SU-DHL-6 (cell line): ENCODE data around the gene RPL34.

Experiments
- EZH2phosphoT487 ChIP-seq: fragments of 200-600 bp; sonication (generic), shearing (Covaris generic); conservative IDR thresholded peaks from 2 replicates; pipeline ENCODE4 v1.6.1; 2018; ENCODE audit warnings: mild to moderate bottlenecking, antibody characterized with exemption, low read length, moderate library complexity, mixed read lengths
- TF ChIP-seq, protein P1 (sequence below): fragments of 200-600 bp; sonication (generic); IDR thresholded peaks from one replicate; pipeline ENCODE4 v1.5.1; 2017; ENCODE audit warnings: antibody characterized with exemption, mild to moderate bottlenecking, low read length, moderate library complexity; ENCODE audit not compliant: insufficient read depth, poor library complexity, severe bottlenecking

GRCh38 chr4:108589961-108590360 is 30.4 kb upstream of the RPL34 start:
- TF ChIP-seq, protein P1, sequence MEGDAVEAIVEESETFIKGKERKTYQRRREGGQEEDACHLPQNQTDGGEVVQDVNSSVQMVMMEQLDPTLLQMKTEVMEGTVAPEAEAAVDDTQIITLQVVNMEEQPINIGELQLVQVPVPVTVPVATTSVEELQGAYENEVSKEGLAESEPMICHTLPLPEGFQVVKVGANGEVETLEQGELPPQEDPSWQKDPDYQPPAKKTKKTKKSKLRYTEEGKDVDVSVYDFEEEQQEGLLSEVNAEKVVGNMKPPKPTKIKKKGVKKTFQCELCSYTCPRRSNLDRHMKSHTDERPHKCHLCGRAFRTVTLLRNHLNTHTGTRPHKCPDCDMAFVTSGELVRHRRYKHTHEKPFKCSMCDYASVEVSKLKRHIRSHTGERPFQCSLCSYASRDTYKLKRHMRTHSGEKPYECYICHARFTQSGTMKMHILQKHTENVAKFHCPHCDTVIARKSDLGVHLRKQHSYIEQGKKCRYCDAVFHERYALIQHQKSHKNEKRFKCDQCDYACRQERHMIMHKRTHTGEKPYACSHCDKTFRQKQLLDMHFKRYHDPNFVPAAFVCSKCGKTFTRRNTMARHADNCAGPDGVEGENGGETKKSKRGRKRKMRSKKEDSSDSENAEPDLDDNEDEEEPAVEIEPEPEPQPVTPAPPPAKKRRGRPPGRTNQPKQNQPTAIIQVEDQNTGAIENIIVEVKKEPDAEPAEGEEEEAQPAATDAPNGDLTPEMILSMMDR = no peak
- TF ChIP-seq EZH2phosphoT487 = no peak
